Measurements from ENCODE around the gene TRAF7.

TRAF7 gene

DNA sequence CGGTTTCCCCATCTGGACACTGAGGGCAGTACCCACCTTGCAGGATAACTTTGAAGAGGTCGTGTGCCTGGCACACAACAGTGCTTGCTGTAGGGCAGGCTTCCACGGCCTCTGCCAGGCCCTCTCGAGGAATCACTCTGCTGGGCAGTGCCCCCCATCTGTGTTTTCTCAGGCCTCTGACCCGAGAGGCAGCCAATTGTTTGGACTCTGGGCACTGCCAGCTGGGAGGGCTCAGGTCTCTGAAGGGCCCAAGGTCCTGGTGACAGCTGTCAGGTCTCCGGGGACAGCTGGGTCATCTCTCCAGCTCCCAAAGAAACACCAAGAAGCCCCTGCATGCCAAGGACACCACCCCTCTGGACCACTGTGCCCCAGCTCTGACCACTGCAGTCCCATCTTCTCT lies 8.2 kb upstream of the TRAF7 start:
- Histone ChIP-seq H3K4me3 (ENCODE audit: insufficient read depth, low read depth, low read length, poor library complexity, severe bottlenecking) (no peak overlapping the region), H3K9me3 (ENCODE audit: control insufficient read depth, low read length) (no peaks in the 10 kb centered on the region), H3K36me3 (ENCODE audit: control insufficient read depth, insufficient read depth, low read length) (peaks cover 3% of the 10 kb centered on the region), H3K27me3 (replicated peaks; ENCODE audit: control insufficient read depth, insufficient read depth, low read length, poor library complexity, severe bottlenecking) (no peaks in the 10 kb centered on the region), H3K4me1 (ENCODE audit: control insufficient read depth, insufficient read depth, low read length, poor library complexity, severe bottlenecking) (peaks cover 22% of the 10 kb centered on the region), H3K27ac (ENCODE audit: insufficient read depth, low read length, poor library complexity, severe bottlenecking) (no peak overlapping the region)
- no peak for DNase-seq

- Histone ChIP-seq H3K36me3 (ENCODE audit: control insufficient read depth, insufficient read depth, low read length) (peaks cover 3% of the 10 kb centered on the region), H3K9me3 (ENCODE audit: control insufficient read depth, low read length) (no peaks in the 10 kb centered on the region), H3K4me1 (ENCODE audit: control insufficient read depth, insufficient read depth, low read length, poor library complexity, severe bottlenecking) (peaks cover 29% of the 10 kb centered on the region), H3K4me3 (ENCODE audit: insufficient read depth, low read depth, low read length, poor library complexity, severe bottlenecking) (peak within 1 kb of the TSS; percentile 54), H3K27me3 (replicated peaks; ENCODE audit: control insufficient read depth, insufficient read depth, low read length, poor library complexity, severe bottlenecking) (no peaks in the 10 kb centered on the region), H3K27ac (ENCODE audit: insufficient read depth, low read length, poor library complexity, severe bottlenecking) (no peak within 1 kb of the TSS)
- DNase-seq = peak; percentile 25 to 50 (median 42)
Measured at GRCh38 chr16:2147981-2148671, 7.5 kb upstream of the TRAF7 start, which contains the start of gene RAB26. Gene RAB26 (plus strand): TSS chr16:2148625. CDS start chr16:2148784, 159 bp downstream.

DNA sequence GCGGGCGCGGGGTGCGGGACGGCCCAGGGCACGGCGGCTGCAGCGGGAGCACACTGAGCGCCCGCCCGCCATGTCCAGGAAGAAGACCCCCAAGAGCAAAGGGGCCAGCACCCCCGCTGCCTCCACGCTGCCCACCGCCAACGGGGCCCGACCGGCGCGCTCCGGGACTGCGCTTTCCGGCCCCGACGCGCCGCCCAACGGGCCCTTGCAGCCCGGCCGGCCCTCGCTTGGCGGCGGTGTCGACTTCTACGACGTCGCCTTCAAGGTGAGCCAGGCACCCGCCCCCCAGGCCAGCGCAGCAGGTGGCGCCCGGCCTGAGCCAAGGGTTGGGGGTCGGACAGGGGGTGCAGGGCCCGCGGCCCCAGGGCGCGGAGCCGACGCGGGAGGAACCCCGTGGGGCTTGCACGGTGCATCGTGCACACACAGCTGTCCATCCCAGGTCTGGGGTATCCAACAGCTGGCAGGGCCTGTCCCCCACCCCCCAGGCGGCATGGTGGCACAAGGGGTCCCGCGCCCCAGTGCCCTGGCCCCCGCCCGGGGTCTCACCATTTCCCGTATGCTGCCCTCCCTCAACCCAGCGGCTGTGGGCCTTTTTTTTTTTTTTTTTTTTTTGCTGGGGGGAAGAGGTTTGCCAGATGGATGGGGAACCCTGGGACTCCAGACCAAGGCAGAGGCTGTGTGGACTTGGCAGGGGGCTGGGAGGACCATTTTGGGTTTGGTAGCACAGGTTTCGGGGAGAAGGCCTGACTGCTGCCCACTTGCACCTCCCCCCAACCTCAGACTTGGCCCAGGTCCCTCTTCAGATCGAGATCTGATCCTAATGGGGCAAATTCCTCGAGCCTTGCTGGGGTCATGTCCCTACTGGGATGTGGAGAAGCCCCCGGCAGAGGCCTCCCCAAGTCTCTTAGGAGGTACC lies 6.6 kb upstream of the TRAF7 start:
- Histone ChIP-seq H3K36me3 (ENCODE audit: control insufficient read depth, insufficient read depth, low read length) (peaks cover 3% of the 10 kb centered on the region), H3K4me1 (ENCODE audit: control insufficient read depth, insufficient read depth, low read length, poor library complexity, severe bottlenecking) (peaks cover 37% of the 10 kb centered on the region), H3K27ac (ENCODE audit: insufficient read depth, low read length, poor library complexity, severe bottlenecking) (no peak overlapping the region), H3K4me3 (ENCODE audit: insufficient read depth, low read depth, low read length, poor library complexity, severe bottlenecking) (peak overlapping the region; percentile 54), H3K27me3 (replicated peaks; ENCODE audit: control insufficient read depth, insufficient read depth, low read length, poor library complexity, severe bottlenecking) (no peaks in the 10 kb centered on the region), H3K9me3 (ENCODE audit: control insufficient read depth, low read length) (no peaks in the 10 kb centered on the region)
- DNase-seq = no peak

DNA sequence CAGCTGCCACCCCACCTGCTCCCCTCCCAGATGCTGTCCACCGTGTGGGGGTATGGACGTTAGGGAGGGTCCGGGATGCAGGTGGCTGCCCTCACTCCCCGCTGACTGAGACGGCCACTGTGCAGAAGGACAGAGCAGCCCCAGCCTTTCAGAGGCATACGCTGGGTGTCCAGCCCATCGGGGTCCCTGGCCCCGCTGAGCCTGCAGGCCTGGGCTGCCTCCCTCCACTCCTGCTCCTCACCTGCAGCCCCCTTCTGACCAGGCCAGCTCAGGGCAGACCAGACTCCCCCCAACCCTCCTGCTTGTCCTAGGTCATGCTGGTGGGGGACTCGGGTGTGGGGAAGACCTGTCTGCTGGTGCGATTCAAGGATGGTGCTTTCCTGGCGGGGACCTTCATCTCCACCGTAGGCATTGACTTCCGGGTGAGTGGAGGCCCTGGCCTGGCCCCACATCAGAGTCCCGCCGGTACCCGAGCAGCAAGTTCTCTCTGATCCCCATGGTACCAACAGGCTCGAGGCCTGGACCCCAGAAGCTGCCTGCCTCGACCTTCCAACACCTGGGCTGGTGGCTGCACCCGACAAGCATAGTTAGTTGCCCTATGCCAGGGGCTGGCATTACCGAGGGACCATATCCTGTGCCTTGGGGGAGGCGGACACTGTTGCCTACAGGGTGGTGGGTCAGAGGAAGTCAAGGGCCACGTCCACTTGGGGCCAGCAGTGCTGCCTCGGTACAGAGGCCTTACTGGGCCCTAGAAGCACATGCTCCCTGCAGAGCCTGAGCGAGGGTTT lies 5.8 kb upstream of the TRAF7 start:
- DNase-seq = no peak
- no peak overlapping the region for H3K27ac ChIP-seq (ENCODE audit: insufficient read depth, low read length, poor library complexity, severe bottlenecking)
- H3K4me3 ChIP-seq (ENCODE audit: insufficient read depth, low read depth, low read length, poor library complexity, severe bottlenecking) = no peak overlapping the region

DNA sequence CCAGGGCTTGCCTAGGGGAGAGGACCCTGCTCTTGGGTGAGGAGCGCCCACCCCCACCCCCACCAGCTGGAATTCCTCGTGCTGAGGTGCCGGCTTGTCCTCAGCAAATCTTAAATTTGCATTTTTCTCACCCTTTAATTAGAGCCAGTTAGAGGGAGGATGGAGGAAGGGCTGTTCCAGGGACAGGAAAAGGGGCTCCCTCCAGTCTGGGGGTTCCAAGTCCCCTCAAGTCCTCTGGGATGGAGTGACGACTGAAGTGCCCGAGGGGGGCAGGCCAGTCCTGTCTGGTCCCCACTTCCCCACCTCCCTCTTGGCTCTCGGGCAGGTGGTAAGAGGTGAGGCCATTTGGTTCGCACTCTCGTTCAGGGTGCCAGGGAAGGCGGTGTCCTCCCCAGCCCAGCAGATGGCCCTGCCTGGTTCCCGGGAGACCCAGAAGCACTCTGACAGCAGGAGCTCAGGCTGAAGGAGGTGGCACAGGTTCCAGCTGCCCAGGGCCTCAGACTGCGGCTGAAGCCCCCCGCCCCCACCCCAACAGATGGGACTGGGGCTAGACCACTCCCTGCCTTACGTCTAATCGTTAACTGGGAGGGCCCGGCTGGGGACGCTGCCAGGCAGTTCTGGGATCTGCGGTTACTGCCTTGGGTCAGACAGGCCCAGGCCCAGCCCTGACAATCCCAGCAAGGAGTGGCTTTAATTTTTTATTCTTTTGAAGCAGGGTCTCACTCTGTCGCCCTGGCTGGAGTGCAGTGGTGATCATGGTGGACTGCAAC lies 5.0 kb upstream of the TRAF7 start:
- no peak overlapping the region for H3K27ac ChIP-seq (ENCODE audit: insufficient read depth, low read length, poor library complexity, severe bottlenecking)
- peaks cover 3% of the 10 kb centered on the region for H3K36me3 ChIP-seq (ENCODE audit: control insufficient read depth, insufficient read depth, low read length)
- H3K4me3 ChIP-seq (ENCODE audit: insufficient read depth, low read depth, low read length, poor library complexity, severe bottlenecking) = no peak overlapping the region
- no peaks in the 10 kb centered on the region for H3K9me3 ChIP-seq (ENCODE audit: control insufficient read depth, low read length)
- no peak for DNase-seq
- peaks cover 50% of the 10 kb centered on the region for H3K4me1 ChIP-seq (ENCODE audit: control insufficient read depth, insufficient read depth, low read length, poor library complexity, severe bottlenecking)
- H3K27me3 ChIP-seq (replicated peaks; ENCODE audit: control insufficient read depth, insufficient read depth, low read length, poor library complexity, severe bottlenecking) = no peaks in the 10 kb centered on the region

More for the DNA sequence above, 5.8 kb upstream of the TRAF7 start:
- Histone ChIP-seq H3K36me3 (ENCODE audit: control insufficient read depth, insufficient read depth, low read length) (peaks cover 3% of the 10 kb centered on the region), H3K27me3 (replicated peaks; ENCODE audit: control insufficient read depth, insufficient read depth, low read length, poor library complexity, severe bottlenecking) (no peaks in the 10 kb centered on the region), H3K4me1 (ENCODE audit: control insufficient read depth, insufficient read depth, low read length, poor library complexity, severe bottlenecking) (peaks cover 46% of the 10 kb centered on the region), H3K9me3 (ENCODE audit: control insufficient read depth, low read length) (no peaks in the 10 kb centered on the region)

GRCh38 chr16:2151188-2152091 lies 4.1 kb upstream of the TRAF7 start:
- Histone ChIP-seq H3K27ac (ENCODE audit: insufficient read depth, low read length, poor library complexity, severe bottlenecking) (no peak overlapping the region), H3K9me3 (ENCODE audit: control insufficient read depth, low read length) (no peaks in the 10 kb centered on the region)
- DNase-seq = no peak

GRCh38 chr16:2152695-2153506 lies 2.7 kb upstream of the TRAF7 start:
- Histone ChIP-seq H3K27ac (ENCODE audit: insufficient read depth, low read length, poor library complexity, severe bottlenecking) (peak overlapping the region; percentile 35), H3K4me3 (ENCODE audit: insufficient read depth, low read depth, low read length, poor library complexity, severe bottlenecking) (peak overlapping the region; percentile 48), H3K36me3 (ENCODE audit: control insufficient read depth, insufficient read depth, low read length) (peaks cover 3% of the 10 kb centered on the region), H3K9me3 (ENCODE audit: control insufficient read depth, low read length) (no peaks in the 10 kb centered on the region), H3K4me1 (ENCODE audit: control insufficient read depth, insufficient read depth, low read length, poor library complexity, severe bottlenecking) (peaks cover 64% of the 10 kb centered on the region), H3K27me3 (replicated peaks; ENCODE audit: control insufficient read depth, insufficient read depth, low read length, poor library complexity, severe bottlenecking) (no peaks in the 10 kb centered on the region)
- DNase-seq = no peak

More at GRCh38 chr16:2151188-2152091, 4.1 kb upstream of the TRAF7 start:
- Histone ChIP-seq H3K36me3 (ENCODE audit: control insufficient read depth, insufficient read depth, low read length) (peaks cover 3% of the 10 kb centered on the region), H3K4me3 (ENCODE audit: insufficient read depth, low read depth, low read length, poor library complexity, severe bottlenecking) (no peak overlapping the region), H3K4me1 (ENCODE audit: control insufficient read depth, insufficient read depth, low read length, poor library complexity, severe bottlenecking) (peaks cover 56% of the 10 kb centered on the region), H3K27me3 (replicated peaks; ENCODE audit: control insufficient read depth, insufficient read depth, low read length, poor library complexity, severe bottlenecking) (no peaks in the 10 kb centered on the region)

- Histone ChIP-seq H3K4me1 (ENCODE audit: control insufficient read depth, insufficient read depth, low read length, poor library complexity, severe bottlenecking) (peaks cover 50% of the 10 kb centered on the region), H3K27me3 (replicated peaks; ENCODE audit: control insufficient read depth, insufficient read depth, low read length, poor library complexity, severe bottlenecking) (no peaks in the 10 kb centered on the region), H3K9me3 (ENCODE audit: control insufficient read depth, low read length) (no peaks in the 10 kb centered on the region), H3K27ac (ENCODE audit: insufficient read depth, low read length, poor library complexity, severe bottlenecking) (peak overlapping the region; percentile 79), H3K4me3 (ENCODE audit: insufficient read depth, low read depth, low read length, poor library complexity, severe bottlenecking) (peak overlapping the region; percentile 63), H3K36me3 (ENCODE audit: control insufficient read depth, insufficient read depth, low read length) (peaks cover 3% of the 10 kb centered on the region)
- no peak for DNase-seq
Measured at GRCh38 chr16:2154533-2155090, 970 bp upstream of the TRAF7 start.
